ENCODE results near the gene NOD1.

Gene NOD1

GRCh38 chr7:30436046-30436445, 42.5 kb downstream of the NOD1 start:
- TF ChIP-seq CTCF (IDR thresholded peaks at IDR 0.05; ENCODE audit: control insufficient read depth, extremely low read depth, insufficient read depth): no peak
- no peak overlapping the region for H3K4me3 ChIP-seq (ENCODE audit: low read depth, low read length)
- DNase-seq (ENCODE audit: low read depth): no peak

GRCh38 chr7:30434140-30434799, 44.3 kb downstream of the NOD1 start:
- no peak overlapping the region for H3K4me3 ChIP-seq (ENCODE audit: low read depth, low read length)
- TF ChIP-seq CTCF (IDR thresholded peaks at IDR 0.05; ENCODE audit: control insufficient read depth, extremely low read depth, insufficient read depth): no peak
- DNase-seq (ENCODE audit: low read depth): no peak

GRCh38 chr7:30433506-30433905, 45.1 kb downstream of the NOD1 start:
- no peak for TF ChIP-seq CTCF (IDR thresholded peaks at IDR 0.05; ENCODE audit: control insufficient read depth, extremely low read depth, insufficient read depth)
- no peak for DNase-seq (ENCODE audit: low read depth)
- H3K4me3 ChIP-seq (ENCODE audit: low read depth, low read length): no peak overlapping the region

GRCh38 chr7:30433082-30433481, 45.5 kb downstream of the NOD1 start:
- DNase-seq (ENCODE audit: low read depth): peak; percentile 90
- no peak for TF ChIP-seq CTCF (IDR thresholded peaks at IDR 0.05; ENCODE audit: control insufficient read depth, extremely low read depth, insufficient read depth)
- H3K4me3 ChIP-seq (ENCODE audit: low read depth, low read length): no peak overlapping the region

- TF ChIP-seq CTCF (IDR thresholded peaks at IDR 0.05; ENCODE audit: control insufficient read depth, extremely low read depth, insufficient read depth): no peak
- DNase-seq (ENCODE audit: low read depth): no peak
- H3K4me3 ChIP-seq (ENCODE audit: low read depth, low read length): no peak overlapping the region
These were observed 47.8 kb downstream of the NOD1 start for GRCh38 chr7:30430777-30431176.

GRCh38 chr7:30430276-30430675, 48.3 kb downstream of the NOD1 start:
- no peak for TF ChIP-seq CTCF (IDR thresholded peaks at IDR 0.05; ENCODE audit: control insufficient read depth, extremely low read depth, insufficient read depth)
- H3K4me3 ChIP-seq (ENCODE audit: low read depth, low read length): no peak overlapping the region
- DNase-seq (ENCODE audit: low read depth): peak; percentile 91

GRCh38 chr7:30429156-30429530, 49.4 kb downstream of the NOD1 start:
- TF ChIP-seq CTCF (IDR thresholded peaks at IDR 0.05; ENCODE audit: control insufficient read depth, extremely low read depth, insufficient read depth): no peak
- H3K4me3 ChIP-seq (ENCODE audit: low read depth, low read length): no peak overlapping the region
- DNase-seq (ENCODE audit: low read depth): no peak

Measured in LNCaP clone FGC (cell line).